GM19328 (cell line): ENCODE data around the gene MAPKAP1.
"Not testable (repeated sequence)": the region's sequence is repeated elsewhere in the genome, so short reads cannot be mapped to it uniquely, and the experiment has no call there.

ENCODE experiments used
- ATAC-seq: cut with Tn5 transposase; IDR thresholded peaks from one replicate; pipeline ENCODE4 v1.9.1; 2021; ENCODE audit warnings: mild to moderate bottlenecking, moderate library complexity; ENCODE audit not compliant: unreplicated experiment

The MAPKAP1 gene

GRCh38 chr9:125400232-125400631, 306.8 kb downstream of the MAPKAP1 start:
- not testable (repeated sequence) for ATAC-seq

- no peak for ATAC-seq
Measured at GRCh38 chr9:125399666-125400065, 307.3 kb downstream of the MAPKAP1 start.

DNA sequence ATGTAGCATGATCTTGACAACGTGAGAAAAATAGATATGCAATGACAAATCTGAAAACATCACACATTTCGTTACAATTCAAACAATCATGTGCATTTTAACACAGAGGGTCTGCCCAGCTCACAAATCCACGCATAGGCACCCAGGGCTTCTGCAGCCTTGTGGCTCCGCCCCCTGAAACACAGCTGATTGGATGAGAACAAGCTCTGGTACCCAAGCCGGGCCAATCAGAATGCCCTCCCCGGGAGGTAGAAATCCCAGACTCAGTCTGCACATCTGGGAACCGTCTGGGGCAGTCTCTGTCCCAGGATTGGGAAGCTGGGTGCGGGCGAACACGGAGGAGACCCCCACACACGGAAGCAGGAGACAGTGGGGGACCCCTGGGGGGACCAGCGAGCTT, 307.8 kb downstream of the MAPKAP1 start:
- ATAC-seq, result no peak

DNA sequence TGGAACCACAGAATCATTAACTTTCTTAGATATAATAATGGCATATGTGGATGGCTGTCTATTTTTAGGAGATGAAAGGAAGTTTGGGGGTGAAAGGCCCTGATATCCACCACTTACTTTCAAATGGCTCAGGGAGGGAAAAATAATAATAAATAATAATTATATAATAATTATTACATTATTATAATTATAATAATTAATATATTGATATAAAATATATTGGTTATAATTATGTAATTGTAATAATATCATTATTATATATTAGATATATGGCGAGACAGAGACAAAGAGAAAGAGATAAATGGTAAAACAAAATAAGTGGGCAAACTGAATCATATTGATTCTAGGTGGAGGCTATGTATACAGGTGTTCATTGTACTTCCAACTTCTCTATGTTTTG, 308.8 kb downstream of the MAPKAP1 start:
- ATAC-seq, result no peak

DNA sequence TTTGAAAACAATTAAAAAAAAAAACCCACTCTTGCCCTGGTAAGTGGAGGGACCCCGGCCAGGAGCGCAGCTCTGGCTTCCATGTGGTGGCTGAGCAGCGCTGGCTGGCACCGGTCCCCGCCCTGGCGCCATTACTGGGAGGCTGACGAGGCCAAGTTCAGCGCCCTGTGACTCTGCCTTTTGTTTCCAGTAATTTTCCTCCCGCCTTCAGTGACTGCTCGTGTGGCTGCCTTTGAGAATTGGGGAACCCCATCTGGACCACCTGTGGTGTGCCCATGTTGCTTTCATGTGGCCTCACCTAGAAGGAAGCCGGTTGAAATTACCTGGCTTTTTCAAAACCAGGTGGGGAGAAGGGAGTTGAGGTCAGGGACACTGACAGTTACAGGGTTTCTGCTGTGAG, 309.3 kb downstream of the MAPKAP1 start:
- no peak for ATAC-seq

- no peak for ATAC-seq
Measured at GRCh38 chr9:125396799-125397198, 310.2 kb downstream of the MAPKAP1 start.

GRCh38 chr9:125393426-125393825, 313.6 kb downstream of the MAPKAP1 start:
- no peak for ATAC-seq

DNA sequence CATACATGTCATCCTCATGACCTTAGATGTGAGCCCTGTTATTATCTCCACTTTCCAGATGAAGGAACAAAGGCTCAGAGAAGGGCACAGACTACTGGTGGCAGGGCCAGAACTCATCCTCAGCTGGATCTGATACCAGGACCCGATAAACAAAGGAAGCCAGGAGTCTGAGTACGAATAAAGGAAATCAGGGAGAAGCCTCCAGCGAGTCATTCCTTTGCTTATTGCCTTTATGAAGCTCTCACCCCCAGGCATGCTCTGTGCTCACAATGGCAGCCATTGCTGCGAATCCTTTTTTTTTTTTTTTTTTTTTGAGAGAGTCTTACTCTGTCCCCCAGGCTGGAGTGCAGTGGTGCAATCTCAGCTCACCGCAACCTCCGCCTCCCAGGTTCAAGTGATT, 315.3 kb downstream of the MAPKAP1 start:
- no peak for ATAC-seq

DNA sequence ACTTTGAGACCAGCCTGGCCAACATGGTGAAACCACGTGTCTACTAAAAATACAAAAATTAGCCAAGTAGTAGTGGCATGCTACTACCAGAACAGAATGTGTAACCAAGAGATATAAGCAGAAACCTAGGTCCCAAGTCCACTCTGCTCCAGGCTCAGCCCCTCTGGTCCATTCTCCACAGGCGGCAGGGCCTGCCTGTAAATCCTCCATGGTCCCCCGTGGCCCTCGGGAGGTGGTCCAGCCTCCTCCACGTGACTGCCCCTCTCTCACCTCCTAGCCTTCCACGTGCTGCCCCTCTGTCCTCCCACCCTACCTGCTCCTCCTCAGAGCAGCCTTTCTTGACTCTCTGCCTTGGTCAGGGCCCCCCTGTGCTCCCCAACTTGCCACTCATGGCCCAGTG, 318.0 kb downstream of the MAPKAP1 start:
- no peak for ATAC-seq

DNA sequence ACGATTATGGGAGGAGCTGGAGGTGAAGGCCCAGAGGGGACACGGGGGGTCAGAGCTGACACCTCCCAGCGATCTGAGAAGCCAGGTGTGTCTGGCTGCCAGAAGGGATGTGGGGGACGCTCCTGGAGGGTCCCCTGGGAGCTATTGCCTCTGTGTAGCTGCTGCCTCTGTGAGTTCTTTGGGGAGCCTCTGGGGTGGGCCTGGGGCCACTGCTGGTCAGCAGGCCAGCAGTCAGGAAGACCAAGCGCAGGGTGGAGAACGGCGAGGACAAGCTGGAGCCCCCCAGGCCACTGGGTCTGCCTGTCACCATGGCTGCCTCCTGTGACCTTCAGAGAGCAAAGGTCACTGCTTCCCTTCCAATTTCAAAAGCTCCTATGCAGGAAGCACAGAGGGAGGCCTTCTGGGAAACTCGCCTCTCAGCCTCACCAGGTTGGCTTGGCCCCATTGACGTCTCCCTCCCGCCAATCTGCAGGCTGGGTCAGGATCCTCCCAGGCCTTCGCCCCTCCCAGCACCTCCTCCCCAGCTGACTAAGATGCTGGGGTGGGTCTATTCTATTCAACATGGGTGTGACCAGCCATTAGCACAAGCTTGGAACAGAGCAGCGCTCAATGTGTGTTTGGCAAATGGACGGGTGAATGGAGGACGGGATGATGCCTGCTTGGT, 319.0 kb downstream of the MAPKAP1 start:
- ATAC-seq, result no peak
